Psoas muscle (tissue), 8 donors: Measurements from ENCODE around the gene FUCA1. TPM values are rescaled to one million over a fixed set of nuclear protein-coding genes. Genes with fewer than 3 reads are reported as not detected.

Experiments
- ATAC-seq, 4 donors: fragments of 200-7000 bp; cut with Tn5 transposase; one replicate each; pipeline ENCODE4 v1.9.1; 2020; ENCODE audit warnings: moderate library complexity in 3 of 4, mild to moderate bottlenecking in 2 of 4
- DNase-seq, 2 donors: peaks; one replicate each; pipeline ENCODE4 v3.0.0-alpha.2; 2020
- H3K27ac ChIP-seq: fragments of 200-600 bp; one replicate; pipeline ENCODE4 v1.8.0; 2022
- H3K27me3 ChIP-seq, 3 donors: fragments of 200-600 bp in 1 of 3; one replicate each; pipeline versions ENCODE4 v1.6.1 to v1.8.0; 2013 to 2022; ENCODE audit warnings: low read length in 2 of 3, mild to moderate bottlenecking in 2 of 3, moderate library complexity in 1 of 3; ENCODE audit not compliant: insufficient read depth in 3 of 3
- H3K36me3 ChIP-seq, 2 donors: fragments of 200-600 bp in 1 of 2; one replicate each; pipeline versions ENCODE4 v1.6.1 to v1.8.0; 2013 to 2022; ENCODE audit warnings: low read depth in 1 of 2, mild to moderate bottlenecking in 1 of 2, moderate library complexity in 1 of 2; ENCODE audit not compliant: insufficient read depth in 1 of 2
- H3K4me1 ChIP-seq: fragments of 200-600 bp; one replicate; pipeline ENCODE4 v1.8.0; 2022
- H3K4me3 ChIP-seq: fragments of 200-600 bp; one replicate; pipeline ENCODE4 v1.8.0; 2022; ENCODE audit warnings: mild to moderate bottlenecking
- H3K9me3 ChIP-seq: fragments of 200-600 bp; one replicate; pipeline ENCODE4 v1.8.0; 2022
- WGBS, 3 donors: extraction: QIAGEN DNeasy Blood & Tissue Kit; methylation state at CpG; one replicate each; pipeline versions ENCODE4 v1.1.6 to v1.1.7; 2013; 5-methylcytosine and 5-hydroxymethylcytosine counted together
- intact Hi-C, 2 donors: fragments of 100-400 bp; cut with DNase I; formaldehyde crosslinking; loops; one replicate each; pipeline versions ENCODE4 v1.11.0 to v1.14.2; 2022
- polyA plus RNA-seq, 3 donors: library from polyadenylated mRNA; stranded (reverse); fragments of 200-250 nt; gene quantifications; one replicate each; pipeline ENCODE4 v1.2.3, GENCODE V29; 2013
- total RNA-seq, 4 donors: library from RNA; stranded (reverse); fragmentation: NEBNext Ultra II Directional in 2 of 4; extraction: Animal tissue kit (Norgen Biotek cat#: 25700) in 2 of 4; gene quantifications; one replicate each; pipeline versions ENCODE4 v1.2.1 to v1.2.4, GENCODE V29; 2021 to 2023
- TF ChIP-seq, protein P1 (sequence below): fragments of 200-600 bp; IDR thresholded peaks from one replicate; pipeline ENCODE4 v1.8.0; 2022; ENCODE audit warnings: antibody characterized with exemption
- donor health status: healthy with polysubstance abuse.
- donor health status: DM: no; HTN: no; CAD: no; lungs with moderate emphysema.
- donor health status: Bipolar disorder and iron deficiency.
- donor health status: healthy.
- donor health status: DM: yes; HTN: yes; CAD: no.
- donor health status: DM: no; HTN: no; CAD: no.
- donor health status: DM: no; HTN: no; CAD: no.
- donor health status: DM: yes; HTN: yes; CAD: no.

The FUCA1 gene
- total and polyA plus RNA-seq, 7 donors: 5.9 to 17.3 (median 9.2) TPM

DNA sequence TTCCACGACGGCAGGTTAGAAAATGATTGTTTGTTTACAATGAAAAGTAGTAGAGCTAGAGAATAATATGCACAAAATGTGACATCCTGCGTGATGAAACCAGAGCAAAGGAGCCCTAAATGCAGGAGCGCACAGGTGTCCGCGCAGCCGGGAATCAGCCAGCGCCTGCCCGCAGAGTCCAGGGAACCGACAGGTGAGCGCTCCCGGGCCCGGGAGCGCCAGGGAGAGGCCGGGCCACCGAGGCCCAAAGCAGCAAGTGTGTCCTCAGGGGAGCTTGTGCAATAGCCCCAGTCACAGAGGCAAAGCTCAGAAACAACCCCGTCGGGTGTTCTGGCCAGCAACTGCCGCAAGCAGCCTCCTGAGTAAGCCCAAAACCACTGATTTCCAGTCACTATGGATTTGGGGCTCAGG, 66.7 kb downstream of the FUCA1 start:
- peak in 2 of 4 donors; percentile 9 to 16 for ATAC-seq
- WGBS, 3 donors: 20 to 21% (median 21%) methylated on average over 19 of the region's 19 CpGs
- intact Hi-C loops: no loop called here

DNA sequence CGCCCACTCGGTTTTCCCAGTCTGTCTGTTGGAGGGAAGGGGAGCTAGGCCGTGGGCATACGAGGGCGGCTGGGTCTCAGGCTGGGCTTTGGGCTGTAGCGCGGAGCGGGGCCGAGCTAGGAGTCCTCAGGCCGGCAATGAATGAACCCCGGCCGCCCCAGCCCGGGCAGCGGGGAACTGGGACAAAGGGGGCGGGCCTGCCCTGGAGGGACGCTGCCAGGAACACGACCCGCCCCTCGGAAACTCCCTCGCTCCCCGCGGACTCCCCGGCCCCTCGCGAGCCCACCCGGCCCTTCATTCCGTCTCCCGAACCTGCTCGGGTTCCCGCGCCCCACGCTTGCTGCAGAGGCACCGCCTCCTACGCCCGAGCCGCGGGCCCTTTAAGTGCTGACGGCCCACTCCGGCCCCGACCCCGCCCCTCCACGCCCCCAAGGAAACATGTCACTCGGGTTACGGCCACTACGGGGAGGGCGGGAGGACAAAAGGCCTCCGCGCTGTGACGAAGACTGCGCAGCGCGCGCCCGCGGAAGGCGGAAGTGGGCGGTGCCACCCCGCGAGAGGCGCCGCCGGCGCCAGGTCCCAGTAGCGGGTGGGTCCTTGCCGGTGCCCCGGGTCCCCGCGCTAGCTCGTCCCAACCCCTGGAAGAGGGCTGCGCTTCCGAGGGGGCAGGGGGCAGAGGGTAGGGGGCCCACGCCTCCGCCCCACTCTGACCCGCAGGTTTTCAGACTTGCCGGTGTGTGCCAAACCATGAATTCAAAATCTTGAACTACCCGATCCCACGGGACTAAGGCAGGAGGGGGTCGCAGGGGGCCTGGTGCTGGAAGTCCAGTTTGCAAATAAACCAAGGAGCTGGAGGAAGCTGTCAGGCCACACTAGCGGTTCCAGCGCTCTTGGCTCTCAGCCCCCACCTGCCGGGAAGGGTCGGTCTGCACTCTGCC, 67.4 kb downstream of the FUCA1 start, which contains the start of gene GALE:
Gene GALE (minus strand): TSS at position 355 of the 938 bp plus-strand sequence. CDS start 1,747 bp downstream, outside the sequence.
- H3K9me3 ChIP-seq: no peaks in the 10 kb centered on the region
- peaks cover 13% of the 10 kb centered on the region for H3K4me1 ChIP-seq
- H3K4me3 ChIP-seq: peak within 1 kb of the TSS; percentile 97
- H3K36me3 ChIP-seq: peaks cover 0 to 51% of the 10 kb centered on the region in 2 donors
- DNase-seq: peak; percentile 99
- TF ChIP-seq, protein P1, sequence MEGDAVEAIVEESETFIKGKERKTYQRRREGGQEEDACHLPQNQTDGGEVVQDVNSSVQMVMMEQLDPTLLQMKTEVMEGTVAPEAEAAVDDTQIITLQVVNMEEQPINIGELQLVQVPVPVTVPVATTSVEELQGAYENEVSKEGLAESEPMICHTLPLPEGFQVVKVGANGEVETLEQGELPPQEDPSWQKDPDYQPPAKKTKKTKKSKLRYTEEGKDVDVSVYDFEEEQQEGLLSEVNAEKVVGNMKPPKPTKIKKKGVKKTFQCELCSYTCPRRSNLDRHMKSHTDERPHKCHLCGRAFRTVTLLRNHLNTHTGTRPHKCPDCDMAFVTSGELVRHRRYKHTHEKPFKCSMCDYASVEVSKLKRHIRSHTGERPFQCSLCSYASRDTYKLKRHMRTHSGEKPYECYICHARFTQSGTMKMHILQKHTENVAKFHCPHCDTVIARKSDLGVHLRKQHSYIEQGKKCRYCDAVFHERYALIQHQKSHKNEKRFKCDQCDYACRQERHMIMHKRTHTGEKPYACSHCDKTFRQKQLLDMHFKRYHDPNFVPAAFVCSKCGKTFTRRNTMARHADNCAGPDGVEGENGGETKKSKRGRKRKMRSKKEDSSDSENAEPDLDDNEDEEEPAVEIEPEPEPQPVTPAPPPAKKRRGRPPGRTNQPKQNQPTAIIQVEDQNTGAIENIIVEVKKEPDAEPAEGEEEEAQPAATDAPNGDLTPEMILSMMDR: no peak
- peak; percentile 95 to 97 (median 96) for ATAC-seq
- intact Hi-C loops: no loop called here
- 0% methylated on average over 53 to 82 of the region's 82 CpGs for WGBS, 3 donors
- H3K27ac ChIP-seq: peak within 1 kb of the TSS; percentile 98
- H3K27me3 ChIP-seq: no peaks in the 10 kb centered on the region

More for the DNA sequence above, 66.7 kb downstream of the FUCA1 start:
- peak in 1 of 2 donors; percentile 60 for DNase-seq
- Histone ChIP-seq H3K27ac (peak overlapping the region; percentile 98), H3K4me3 (peak overlapping the region; percentile 97), H3K4me1 (peaks cover 13% of the 10 kb centered on the region), H3K9me3 (no peaks in the 10 kb centered on the region), H3K27me3 (no peaks in the 10 kb centered on the region), H3K36me3 (peaks cover 0 to 49% of the 10 kb centered on the region in 2 donors)
- TF ChIP-seq, protein P1: no peak

DNA sequence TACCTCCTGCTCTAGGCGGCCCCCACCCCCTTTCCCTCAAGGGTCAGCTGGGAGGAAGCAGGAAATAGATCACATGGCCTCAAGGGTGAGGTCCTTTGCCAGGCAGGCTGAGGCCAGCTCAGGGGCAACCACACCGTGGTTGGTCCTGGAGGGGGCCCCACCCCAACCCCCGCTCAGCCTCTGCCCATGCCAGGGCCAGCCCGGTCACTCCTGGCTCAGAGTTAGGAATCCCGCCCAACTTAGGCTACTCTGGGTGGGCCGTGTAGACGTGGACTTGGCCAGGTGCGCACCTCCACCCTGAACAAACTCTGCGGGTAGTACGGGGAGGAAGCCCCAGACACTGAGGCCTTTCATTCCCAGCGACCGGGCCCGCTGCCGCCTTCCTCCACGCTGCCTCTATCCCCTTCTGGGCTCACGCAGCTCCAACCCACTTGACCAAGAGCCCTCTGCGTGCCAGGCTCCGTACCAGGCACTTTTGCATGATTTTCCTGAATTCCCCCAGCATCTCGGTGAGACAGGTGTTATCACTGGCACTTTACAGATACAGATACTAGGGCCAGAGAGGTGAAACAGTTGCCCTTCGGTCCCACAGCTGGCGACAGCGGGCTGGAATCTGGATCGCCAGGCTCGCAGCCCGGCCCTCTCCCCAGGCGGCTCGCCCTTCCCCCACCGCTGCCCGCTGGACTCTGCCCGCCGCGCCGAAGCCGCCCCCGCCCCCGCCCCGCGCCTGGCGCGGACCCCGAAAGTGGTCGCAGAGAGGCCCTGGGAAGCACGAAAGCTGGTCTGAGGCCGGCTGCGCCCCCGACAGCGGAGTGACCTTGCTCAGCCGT, 68.3 kb downstream of the FUCA1 start:
- ATAC-seq (peak; percentile 33 to 57 (median 52)), DNase-seq (peak; percentile 52 to 67)
- peak overlapping the region; percentile 98 for H3K27ac ChIP-seq
- peaks cover 13% of the 10 kb centered on the region for H3K4me1 ChIP-seq
- peaks cover 0 to 49% of the 10 kb centered on the region in 2 donors for H3K36me3 ChIP-seq
- intact Hi-C loops: no loop called here
- peak overlapping the region; percentile 97 for H3K4me3 ChIP-seq
- 3 to 5% (median 4%) methylated on average over 34 to 48 of the region's 48 CpGs for WGBS, 3 donors
- TF ChIP-seq, protein P1: no peak
- H3K9me3 ChIP-seq: no peaks in the 10 kb centered on the region
- H3K27me3 ChIP-seq: no peaks in the 10 kb centered on the region

DNA sequence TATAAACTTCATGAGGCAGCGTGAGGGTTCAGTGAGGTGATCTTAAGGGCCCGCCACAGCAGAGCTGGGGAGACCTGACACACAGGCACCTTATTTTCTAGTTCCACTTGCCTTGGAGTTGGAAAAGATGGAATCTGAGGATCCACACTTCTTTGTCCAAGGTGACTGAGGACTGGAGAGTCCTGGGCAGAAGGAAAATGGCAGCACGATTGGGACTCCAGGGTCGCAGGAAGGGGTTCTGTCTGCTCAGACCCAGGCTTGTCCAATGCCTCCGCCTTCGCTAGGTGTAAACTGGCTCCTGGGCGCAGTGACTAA, 68.9 kb downstream of the FUCA1 start:
- 73 to 78% (median 78%) methylated on average over 7 of the region's 7 CpGs for WGBS, 3 donors
- Histone ChIP-seq H3K4me1 (peaks cover 13% of the 10 kb centered on the region), H3K9me3 (no peaks in the 10 kb centered on the region), H3K27me3 (no peaks in the 10 kb centered on the region), H3K27ac (peak overlapping the region; percentile 98), H3K36me3 (peaks cover 0 to 50% of the 10 kb centered on the region in 2 donors), H3K4me3 (peak overlapping the region; percentile 97)
- ATAC-seq (no peak), DNase-seq (no peak)
- intact Hi-C loops: no loop called here
- TF ChIP-seq, protein P1: no peak
